ENCODE measurements around the gene BCL2.

The BCL2 gene

GRCh38 chr18:63290821-63291200 lies 28.8 kb downstream of the BCL2 start:
- H3K14ac ChIP-seq (ENCODE audit: low read length): no peak overlapping the region
- H3K18ac ChIP-seq (ENCODE audit: low read length): no peak overlapping the region
- no peak overlapping the region for H2AK5ac ChIP-seq (ENCODE audit: low read length)
- H2BK5ac ChIP-seq (ENCODE audit: low read depth, low read length, poor library complexity): no peak overlapping the region
- no peak overlapping the region for H3K9ac ChIP-seq (ENCODE audit: low read length)
- H3K23ac ChIP-seq (ENCODE audit: low read length): no peak overlapping the region
- H3K4me2 ChIP-seq (ENCODE audit: low read length): no peak overlapping the region
- H3K27me3 ChIP-seq (ENCODE audit: insufficient read depth, low read length): no peaks in the 10 kb centered on the region
- no peak overlapping the region for H4K12ac ChIP-seq (ENCODE audit: low read depth, low read length)
- no peak overlapping the region for H2BK120ac ChIP-seq (ENCODE audit: insufficient read depth, low read length, poor library complexity)
- no peak overlapping the region for H2BK12ac ChIP-seq (ENCODE audit: low read length)
- no CpG with 5 or more reads among the region's 7 CpGs for WGBS (ENCODE audit: extremely low coverage, insufficient coverage, insufficient read length)
- H3K4me3 ChIP-seq (ENCODE audit: low read depth, low read length): no peak overlapping the region
- H4K8ac ChIP-seq (ENCODE audit: low read depth, low read length): no peak overlapping the region
- H3K4me1 ChIP-seq (ENCODE audit: control insufficient read depth in 1 of 2, insufficient read depth in 2 of 2, low read length in 2 of 2): no peaks in the 10 kb centered on the region
- no peak overlapping the region for H3K27ac ChIP-seq (ENCODE audit: low read depth, low read length)
- H3K79me2 ChIP-seq (ENCODE audit: control insufficient read depth, insufficient read depth, low read length, poor library complexity): no peaks in the 10 kb centered on the region
- H3K9me3 ChIP-seq (ENCODE audit: insufficient read depth, low read depth, low read length): no peaks in the 10 kb centered on the region
- no peaks in the 10 kb centered on the region for H3K36me3 ChIP-seq (ENCODE audit: control insufficient read depth in 1 of 2, insufficient read depth in 2 of 2, low read length in 2 of 2)
- no peaks in the 10 kb centered on the region for H3K79me1 ChIP-seq (ENCODE audit: low read length)
- no peak overlapping the region for H2AFZ ChIP-seq (ENCODE audit: insufficient read depth, low read length, poor library complexity)
- H3K4ac ChIP-seq (ENCODE audit: low read depth, low read length): no peak overlapping the region
- peak in 1 of 2 donors; percentile 43 for DNase-seq
- no peak overlapping the region for H4K91ac ChIP-seq (ENCODE audit: low read depth, low read length)

- H4K12ac ChIP-seq (ENCODE audit: low read depth, low read length): no peak overlapping the region
- no peak overlapping the region for H3K4ac ChIP-seq (ENCODE audit: low read depth, low read length)
- H3K4me2 ChIP-seq (ENCODE audit: low read length): no peak overlapping the region
- H2AFZ ChIP-seq (ENCODE audit: insufficient read depth, low read length, poor library complexity): no peak overlapping the region
- no peak overlapping the region for H2BK5ac ChIP-seq (ENCODE audit: low read depth, low read length, poor library complexity)
- H2BK120ac ChIP-seq (ENCODE audit: insufficient read depth, low read length, poor library complexity): no peak overlapping the region
- no peak overlapping the region for H3K4me3 ChIP-seq (ENCODE audit: low read depth, low read length)
- no peaks in the 10 kb centered on the region for H3K4me1 ChIP-seq (ENCODE audit: control insufficient read depth in 1 of 2, insufficient read depth in 2 of 2, low read length in 2 of 2)
- WGBS (ENCODE audit: extremely low coverage, insufficient coverage, insufficient read length): 100% methylated on average over 1 of the region's 6 CpGs
- no peak overlapping the region for H3K27ac ChIP-seq (ENCODE audit: low read depth, low read length)
- no peaks in the 10 kb centered on the region for H3K79me1 ChIP-seq (ENCODE audit: low read length)
- H3K79me2 ChIP-seq (ENCODE audit: control insufficient read depth, insufficient read depth, low read length, poor library complexity): no peaks in the 10 kb centered on the region
- H3K36me3 ChIP-seq (ENCODE audit: control insufficient read depth in 1 of 2, insufficient read depth in 2 of 2, low read length in 2 of 2): no peaks in the 10 kb centered on the region
- no peak overlapping the region for H4K8ac ChIP-seq (ENCODE audit: low read depth, low read length)
- H2AK5ac ChIP-seq (ENCODE audit: low read length): no peak overlapping the region
- no peak overlapping the region for H3K18ac ChIP-seq (ENCODE audit: low read length)
- no peak overlapping the region for H2BK12ac ChIP-seq (ENCODE audit: low read length)
- H3K9me3 ChIP-seq (ENCODE audit: insufficient read depth, low read depth, low read length): no peaks in the 10 kb centered on the region
- no peak overlapping the region for H3K23ac ChIP-seq (ENCODE audit: low read length)
- no peak overlapping the region for H3K9ac ChIP-seq (ENCODE audit: low read length)
- no peaks in the 10 kb centered on the region for H3K27me3 ChIP-seq (ENCODE audit: insufficient read depth, low read length)
- no peak overlapping the region for H3K14ac ChIP-seq (ENCODE audit: low read length)
- peak in 1 of 2 donors; percentile 44 for DNase-seq
- no peak overlapping the region for H4K91ac ChIP-seq (ENCODE audit: low read depth, low read length)
These were observed 29.3 kb downstream of the BCL2 start for GRCh38 chr18:63290166-63290820.

GRCh38 chr18:63288311-63288710 lies 31.3 kb downstream of the BCL2 start:
- no peak overlapping the region for H2BK120ac ChIP-seq (ENCODE audit: insufficient read depth, low read length, poor library complexity)
- H3K79me2 ChIP-seq (ENCODE audit: control insufficient read depth, insufficient read depth, low read length, poor library complexity): no peaks in the 10 kb centered on the region
- H3K9ac ChIP-seq (ENCODE audit: low read length): no peak overlapping the region
- H3K23ac ChIP-seq (ENCODE audit: low read length): no peak overlapping the region
- H2AK5ac ChIP-seq (ENCODE audit: low read length): no peak overlapping the region
- no peaks in the 10 kb centered on the region for H3K27me3 ChIP-seq (ENCODE audit: insufficient read depth, low read length)
- no peak overlapping the region for H2BK5ac ChIP-seq (ENCODE audit: low read depth, low read length, poor library complexity)
- no peak overlapping the region for H3K4ac ChIP-seq (ENCODE audit: low read depth, low read length)
- no peak overlapping the region for H3K4me3 ChIP-seq (ENCODE audit: low read depth, low read length)
- no peak overlapping the region for H3K14ac ChIP-seq (ENCODE audit: low read length)
- H3K27ac ChIP-seq (ENCODE audit: low read depth, low read length): no peak overlapping the region
- H2BK12ac ChIP-seq (ENCODE audit: low read length): no peak overlapping the region
- no peaks in the 10 kb centered on the region for H3K79me1 ChIP-seq (ENCODE audit: low read length)
- no peak for DNase-seq
- no peak overlapping the region for H4K8ac ChIP-seq (ENCODE audit: low read depth, low read length)
- no peak overlapping the region for H3K4me2 ChIP-seq (ENCODE audit: low read length)
- no peak overlapping the region for H4K91ac ChIP-seq (ENCODE audit: low read depth, low read length)
- no peak overlapping the region for H4K12ac ChIP-seq (ENCODE audit: low read depth, low read length)
- no peak overlapping the region for H3K18ac ChIP-seq (ENCODE audit: low read length)
- WGBS (ENCODE audit: extremely low coverage, insufficient coverage, insufficient read length): no CpG with 5 or more reads among the region's 2 CpGs
- H3K36me3 ChIP-seq (ENCODE audit: control insufficient read depth in 1 of 2, insufficient read depth in 2 of 2, low read length in 2 of 2): no peaks in the 10 kb centered on the region
- no peak overlapping the region for H2AFZ ChIP-seq (ENCODE audit: insufficient read depth, low read length, poor library complexity)
- no peaks in the 10 kb centered on the region for H3K4me1 ChIP-seq (ENCODE audit: control insufficient read depth in 1 of 2, insufficient read depth in 2 of 2, low read length in 2 of 2)
- H3K9me3 ChIP-seq (ENCODE audit: insufficient read depth, low read depth, low read length): no peaks in the 10 kb centered on the region

- no peak overlapping the region for H4K91ac ChIP-seq (ENCODE audit: low read depth, low read length)
- H4K8ac ChIP-seq (ENCODE audit: low read depth, low read length): no peak overlapping the region
- no peak overlapping the region for H2BK12ac ChIP-seq (ENCODE audit: low read length)
- H4K12ac ChIP-seq (ENCODE audit: low read depth, low read length): no peak overlapping the region
- H3K4me3 ChIP-seq (ENCODE audit: low read depth, low read length): no peak overlapping the region
- no peaks in the 10 kb centered on the region for H3K4me1 ChIP-seq (ENCODE audit: control insufficient read depth in 1 of 2, insufficient read depth in 2 of 2, low read length in 2 of 2)
- no peak overlapping the region for H2AFZ ChIP-seq (ENCODE audit: insufficient read depth, low read length, poor library complexity)
- no peaks in the 10 kb centered on the region for H3K9me3 ChIP-seq (ENCODE audit: insufficient read depth, low read depth, low read length)
- H3K4ac ChIP-seq (ENCODE audit: low read depth, low read length): no peak overlapping the region
- no peak overlapping the region for H2BK5ac ChIP-seq (ENCODE audit: low read depth, low read length, poor library complexity)
- H3K79me2 ChIP-seq (ENCODE audit: control insufficient read depth, insufficient read depth, low read length, poor library complexity): no peaks in the 10 kb centered on the region
- no peak overlapping the region for H3K23ac ChIP-seq (ENCODE audit: low read length)
- no peak overlapping the region for H2AK5ac ChIP-seq (ENCODE audit: low read length)
- H3K36me3 ChIP-seq (ENCODE audit: control insufficient read depth in 1 of 2, insufficient read depth in 2 of 2, low read length in 2 of 2): no peaks in the 10 kb centered on the region
- H3K18ac ChIP-seq (ENCODE audit: low read length): no peak overlapping the region
- no peak for DNase-seq
- H2BK120ac ChIP-seq (ENCODE audit: insufficient read depth, low read length, poor library complexity): no peak overlapping the region
- no CpG with 5 or more reads among the region's 1 CpG for WGBS (ENCODE audit: extremely low coverage, insufficient coverage, insufficient read length)
- no peak overlapping the region for H3K9ac ChIP-seq (ENCODE audit: low read length)
- no peak overlapping the region for H3K27ac ChIP-seq (ENCODE audit: low read depth, low read length)
- H3K79me1 ChIP-seq (ENCODE audit: low read length): no peaks in the 10 kb centered on the region
- no peaks in the 10 kb centered on the region for H3K27me3 ChIP-seq (ENCODE audit: insufficient read depth, low read length)
- H3K14ac ChIP-seq (ENCODE audit: low read length): no peak overlapping the region
- H3K4me2 ChIP-seq (ENCODE audit: low read length): no peak overlapping the region
These were observed 31.8 kb downstream of the BCL2 start for GRCh38 chr18:63287691-63288220.

Measured in trophoblast cell (in vitro differentiated cells and primary cell).